Epithelial cell of proximal tubule (primary cell): ENCODE results near the gene TENM4. TPM values are rescaled to one million over a fixed set of nuclear protein-coding genes. Genes with fewer than 3 reads are reported as not detected.

Experiments
- DNase-seq: peaks from one replicate; pipeline ENCODE4 v3.0.0-alpha.2; 2011; ENCODE audit warnings: low read depth
- H3K4me3 ChIP-seq: 2 replicates; pipeline ENCODE4 v1.5.1; 2011; ENCODE audit warnings: low read depth, mild to moderate bottlenecking, low read length
- total RNA-seq: library from RNA; depleted of rRNA; stranded (reverse); fragments of >200 nt; gene quantifications from 2 replicates; pipeline ENCODE4 v1.2.3, GENCODE V29; 2015
- TF ChIP-seq, protein P1 (sequence below): conservative IDR thresholded peaks from 2 replicates; pipeline ENCODE4 v1.5.1; 2012; ENCODE audit warnings: low read depth, mild to moderate bottlenecking, low read length

The TENM4 gene
- total RNA-seq, 1 donor from 2014 or later, result 22.2 TPM

DNA sequence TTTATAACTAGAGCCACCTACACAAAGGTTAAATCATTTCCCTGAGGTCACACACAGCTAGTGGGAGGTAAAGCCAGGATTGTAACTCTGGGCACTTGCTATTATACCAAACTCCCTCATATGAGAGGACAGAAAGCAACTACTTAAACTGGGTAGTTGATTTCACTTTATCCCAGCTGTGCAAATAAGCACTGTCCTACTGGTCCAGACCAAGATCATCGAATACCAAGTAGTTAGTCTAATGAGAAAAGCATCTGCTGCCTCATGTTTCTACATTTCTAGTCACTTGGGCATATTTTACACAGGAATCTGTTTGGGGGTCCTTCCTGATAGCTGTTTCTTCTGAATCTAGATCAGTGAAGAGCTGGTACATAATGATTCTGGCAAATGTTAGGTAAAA, 687.5 kb downstream of the TENM4 start:
- no peak for DNase-seq
- no peak overlapping the region for H3K4me3 ChIP-seq
- TF ChIP-seq, protein P1, sequence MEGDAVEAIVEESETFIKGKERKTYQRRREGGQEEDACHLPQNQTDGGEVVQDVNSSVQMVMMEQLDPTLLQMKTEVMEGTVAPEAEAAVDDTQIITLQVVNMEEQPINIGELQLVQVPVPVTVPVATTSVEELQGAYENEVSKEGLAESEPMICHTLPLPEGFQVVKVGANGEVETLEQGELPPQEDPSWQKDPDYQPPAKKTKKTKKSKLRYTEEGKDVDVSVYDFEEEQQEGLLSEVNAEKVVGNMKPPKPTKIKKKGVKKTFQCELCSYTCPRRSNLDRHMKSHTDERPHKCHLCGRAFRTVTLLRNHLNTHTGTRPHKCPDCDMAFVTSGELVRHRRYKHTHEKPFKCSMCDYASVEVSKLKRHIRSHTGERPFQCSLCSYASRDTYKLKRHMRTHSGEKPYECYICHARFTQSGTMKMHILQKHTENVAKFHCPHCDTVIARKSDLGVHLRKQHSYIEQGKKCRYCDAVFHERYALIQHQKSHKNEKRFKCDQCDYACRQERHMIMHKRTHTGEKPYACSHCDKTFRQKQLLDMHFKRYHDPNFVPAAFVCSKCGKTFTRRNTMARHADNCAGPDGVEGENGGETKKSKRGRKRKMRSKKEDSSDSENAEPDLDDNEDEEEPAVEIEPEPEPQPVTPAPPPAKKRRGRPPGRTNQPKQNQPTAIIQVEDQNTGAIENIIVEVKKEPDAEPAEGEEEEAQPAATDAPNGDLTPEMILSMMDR, result no peak

DNA sequence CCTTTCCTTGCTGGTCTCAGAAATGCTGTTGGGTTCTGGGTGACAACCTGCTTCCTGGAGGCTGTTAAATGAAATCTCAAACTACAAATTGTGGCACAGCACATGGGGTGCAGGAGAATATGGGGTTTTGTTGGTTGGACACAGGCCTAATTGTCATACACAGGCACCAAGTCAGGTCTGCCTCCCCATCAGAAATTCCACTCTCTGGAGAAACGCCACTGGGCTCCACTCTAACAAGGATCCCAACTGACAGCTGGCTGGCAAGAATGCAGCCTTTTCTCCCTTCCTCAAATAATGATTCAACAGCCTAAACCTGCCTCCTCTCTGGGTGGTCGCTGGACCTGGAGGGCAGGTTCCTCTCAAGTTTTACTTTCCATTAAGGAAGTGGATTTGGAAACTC, 688.3 kb downstream of the TENM4 start:
- no peak overlapping the region for H3K4me3 ChIP-seq
- TF ChIP-seq, protein P1, result no peak

DNA sequence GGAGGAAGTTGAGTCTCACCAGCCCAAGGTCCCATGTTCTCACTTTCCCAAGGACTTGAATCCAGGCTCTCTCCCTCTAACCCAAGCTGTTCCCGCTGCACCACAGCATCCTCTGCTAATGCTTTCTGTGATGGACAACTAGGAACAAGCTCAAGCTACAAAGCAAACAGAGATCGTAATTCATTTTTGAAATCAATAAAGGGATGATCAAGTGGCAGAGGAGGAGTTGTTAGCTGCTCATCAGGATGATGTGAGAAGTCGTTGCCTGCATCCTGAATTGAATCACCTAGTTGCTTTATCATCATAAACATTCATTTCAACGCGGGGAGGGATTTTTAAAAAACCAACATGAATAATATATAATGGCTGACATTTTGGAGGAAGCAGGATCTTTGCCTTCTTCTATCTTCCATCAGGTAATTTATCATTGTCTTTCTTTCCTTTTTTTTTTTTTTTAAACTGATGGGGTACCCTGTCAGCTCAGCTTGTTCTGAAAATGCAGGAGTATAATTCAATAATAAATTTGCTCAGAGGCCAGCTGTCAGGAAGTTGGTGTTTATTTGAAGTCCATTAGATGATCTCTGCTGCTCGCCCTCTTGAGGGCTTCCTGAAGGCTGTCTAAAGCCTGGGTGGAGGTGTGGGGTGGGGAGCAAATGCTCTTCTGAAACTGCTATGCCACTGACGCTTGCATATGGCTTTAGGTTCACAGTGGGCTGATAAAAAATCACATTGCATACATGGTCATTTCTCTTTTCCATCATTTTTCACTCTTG, 691.7 kb downstream of the TENM4 start:
- TF ChIP-seq, protein P1, result no peak
- DNase-seq, result no peak
- no peak overlapping the region for H3K4me3 ChIP-seq

More for the DNA sequence above, 688.3 kb downstream of the TENM4 start:
- no peak for DNase-seq

DNA sequence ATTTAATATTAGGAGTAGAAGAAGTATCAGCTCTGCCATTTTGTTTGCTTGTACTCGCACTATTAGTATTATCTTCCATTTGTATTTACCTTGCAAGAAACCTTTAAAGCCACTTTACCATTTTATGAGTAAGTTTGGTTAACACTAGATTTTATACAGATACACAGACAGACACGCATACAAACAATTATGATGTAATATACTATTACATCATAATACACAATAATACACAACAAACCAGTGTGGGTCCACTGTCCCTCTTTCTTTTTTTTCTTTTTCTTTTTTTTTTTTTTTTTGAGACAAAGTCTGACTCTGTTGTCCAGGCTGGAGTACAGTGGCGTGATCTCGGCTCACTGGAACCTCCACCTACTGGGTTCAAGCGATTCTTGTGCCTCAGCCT, 695.9 kb downstream of the TENM4 start:
- no peak for DNase-seq
- TF ChIP-seq, protein P1, result no peak
- no peak overlapping the region for H3K4me3 ChIP-seq

DNA sequence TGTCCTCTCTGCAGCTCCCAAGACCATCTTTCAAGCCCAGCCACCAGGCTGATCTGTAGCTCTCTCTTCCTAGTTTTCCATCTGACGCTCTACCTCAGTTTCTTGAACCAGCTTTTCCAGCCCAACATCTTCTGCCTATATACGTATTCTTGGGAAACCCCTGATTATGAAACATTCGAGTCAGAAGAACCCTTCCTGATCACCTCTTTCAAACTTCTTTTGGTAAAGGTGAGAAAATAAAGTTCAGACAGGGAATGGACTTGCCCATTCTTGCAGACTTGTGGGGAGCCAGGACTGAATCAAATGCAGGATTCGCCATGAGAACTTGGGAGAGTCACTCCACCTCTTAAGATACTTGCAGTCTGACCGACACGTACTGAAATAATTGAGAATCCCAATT, 696.6 kb downstream of the TENM4 start:
- no peak for DNase-seq
- TF ChIP-seq, protein P1, result no peak
- H3K4me3 ChIP-seq, result no peak overlapping the region

DNA sequence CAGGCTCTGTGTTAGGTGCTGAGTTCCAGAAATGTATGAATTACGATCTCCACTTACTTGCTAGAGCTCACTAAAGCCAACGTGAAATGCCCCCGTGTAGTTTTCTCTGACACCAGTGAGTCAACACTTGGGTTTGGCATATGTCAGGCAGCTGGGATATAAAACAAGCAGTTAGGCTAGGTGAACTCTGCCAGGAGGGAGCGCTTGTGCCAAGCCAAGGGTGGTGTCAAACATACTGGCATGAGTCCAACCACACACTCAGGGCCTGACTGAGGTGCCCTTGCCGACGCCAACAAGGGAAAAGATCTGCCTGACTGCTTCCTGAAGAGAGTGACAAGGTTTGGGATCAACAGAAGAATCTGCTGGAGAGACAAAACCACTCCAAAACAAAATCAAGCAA, 698.4 kb downstream of the TENM4 start:
- H3K4me3 ChIP-seq, result no peak overlapping the region
- peak; percentile 16 for DNase-seq
- TF ChIP-seq, protein P1, result peak; percentile 16

DNA sequence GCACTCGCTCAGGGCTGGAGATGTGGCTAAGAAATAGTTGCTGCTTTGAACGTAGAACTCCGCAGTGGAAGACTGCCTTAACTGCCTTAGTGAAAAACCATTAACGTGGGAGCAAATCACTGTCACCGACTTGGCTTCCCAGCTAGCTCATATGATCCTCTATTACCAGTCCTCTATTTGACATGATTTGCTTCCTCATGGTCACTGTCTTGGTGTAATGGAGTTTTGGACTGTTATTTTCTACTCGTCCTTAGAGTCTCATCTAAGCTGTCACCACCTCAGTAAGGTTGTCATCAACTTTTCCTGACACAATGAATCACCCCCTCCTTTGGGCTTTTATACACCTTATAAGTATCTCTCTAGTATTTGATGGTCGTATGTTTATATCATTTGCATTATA, 699.1 kb downstream of the TENM4 start:
- DNase-seq, result no peak
- TF ChIP-seq, protein P1, result no peak

More for the DNA sequence above, 699.1 kb downstream of the TENM4 start:
- no peak overlapping the region for H3K4me3 ChIP-seq
